GM23248 (cell line): ENCODE data around the gene ASPHD2. TPM values are rescaled to one million over a fixed set of nuclear protein-coding genes. Genes with fewer than 3 reads are reported as not detected.

ENCODE experiments used
- DNase-seq: peaks from one replicate; pipeline ENCODE4 v3.0.0-alpha.2; 2015
- H2AFZ ChIP-seq: fragments of 200-600 bp; sonication (generic); 2 replicates; pipeline ENCODE4 v1.6.1; 2016; ENCODE audit warnings: antibody characterized with exemption
- H3F3A ChIP-seq: fragments of 200-600 bp; sonication (generic); 2 replicates; pipeline ENCODE4 v1.6.1; 2016; ENCODE audit warnings: mild to moderate bottlenecking, antibody characterized with exemption, mixed run types; ENCODE audit not compliant: insufficient read depth
- H3K27ac ChIP-seq: fragments of 200-600 bp; sonication (generic); 2 replicates; pipeline ENCODE4 v1.5.1; 2016; ENCODE audit warnings: mild to moderate bottlenecking
- H3K27me3 ChIP-seq: fragments of 200-600 bp; sonication (generic); replicated peaks from 2 replicates; pipeline ENCODE4 v1.6.1; 2016; ENCODE audit warnings: mild to moderate bottlenecking; ENCODE audit not compliant: insufficient read depth
- H3K36me3 ChIP-seq: fragments of 200-600 bp; sonication (generic); 2 replicates; pipeline ENCODE4 v1.6.1; 2016; ENCODE audit warnings: low read depth, mild to moderate bottlenecking
- H3K4me1 ChIP-seq: fragments of 200-600 bp; sonication (generic); 2 replicates; pipeline ENCODE4 v1.6.1; 2016; ENCODE audit warnings: mild to moderate bottlenecking; ENCODE audit not compliant: insufficient read depth
- H3K4me2 ChIP-seq: fragments of 200-600 bp; sonication (generic); one replicate; pipeline ENCODE4 v1.6.1; 2016; ENCODE audit warnings: mild to moderate bottlenecking; ENCODE audit not compliant: unreplicated experiment
- H3K4me3 ChIP-seq: fragments of 200-600 bp; sonication (generic); 2 replicates; pipeline ENCODE4 v1.5.1; 2016; ENCODE audit warnings: mild to moderate bottlenecking
- H3K79me2 ChIP-seq: fragments of 200-600 bp; sonication (generic); 2 replicates; pipeline ENCODE4 v1.6.1; 2016; ENCODE audit warnings: mild to moderate bottlenecking; ENCODE audit not compliant: insufficient read depth
- H3K9ac ChIP-seq: fragments of 200-600 bp; sonication (generic); 2 replicates; pipeline ENCODE4 v1.6.1; 2016; ENCODE audit warnings: mild to moderate bottlenecking
- H3K9me2 ChIP-seq: fragments of 200-600 bp; sonication (generic); 2 replicates; pipeline ENCODE4 v1.6.1; 2016; ENCODE audit warnings: mixed run types, mild to moderate bottlenecking, moderate library complexity; ENCODE audit not compliant: insufficient read depth
- H3K9me3 ChIP-seq: fragments of 200-600 bp; sonication (generic); one replicate; pipeline ENCODE4 v1.6.1; 2017; ENCODE audit warnings: low read depth
- H4K20me1 ChIP-seq: fragments of 200-600 bp; sonication (generic); 2 replicates; pipeline ENCODE4 v1.6.0; 2016; ENCODE audit not compliant: insufficient read depth
- EZH2 ChIP-seq: fragments of 200-600 bp; sonication (generic); IDR thresholded peaks from 2 replicates; pipeline ENCODE4 v1.6.1; 2018; ENCODE audit warnings: antibody characterized with exemption, mild to moderate bottlenecking; ENCODE audit not compliant: insufficient read depth, poor library complexity, severe bottlenecking
- EZH2phosphoT487 ChIP-seq: fragments of 200-600 bp; sonication (generic); IDR thresholded peaks from 2 replicates; pipeline ENCODE4 v1.6.1; 2018; ENCODE audit warnings: antibody characterized with exemption, moderate library complexity, mild to moderate bottlenecking, low read depth; ENCODE audit not compliant: insufficient read depth
- WGBS, 2 experiments: methylation state at CpG; one replicate each; pipeline ENCODE4 v1.1.6; 2015 to 2017; ENCODE audit warnings: low lambda C conversion rate in 2 of 2, low coverage in 1 of 2; ENCODE audit errors: missing lambda C conversion rate in 2 of 2; 5-methylcytosine and 5-hydroxymethylcytosine counted together
- in situ Hi-C: fragments of 300-500 bp; cut with MboI; formaldehyde crosslinking; loops from 2 replicates; pipeline ENCODE4 v1.15.0; 2020
- polyA plus RNA-seq: library from polyadenylated mRNA; unstranded; fragments of >200 nt; fragmentation: Nextera tagmentation; extraction: Ambion mirVana; gene quantifications from 2 replicates; pipeline ENCODE4 v1.2.1, GENCODE V29; 2016
- total RNA-seq: library from RNA; depleted of rRNA; stranded (reverse); fragments of >200 nt; shearing (Covaris generic); gene quantifications from 2 replicates; pipeline ENCODE4 v1.2.3, GENCODE V29; 2014

ASPHD2 gene
- total and polyA plus RNA-seq, 2 experiments from 2014 or later = 0.73 to 1.8 TPM

DNA sequence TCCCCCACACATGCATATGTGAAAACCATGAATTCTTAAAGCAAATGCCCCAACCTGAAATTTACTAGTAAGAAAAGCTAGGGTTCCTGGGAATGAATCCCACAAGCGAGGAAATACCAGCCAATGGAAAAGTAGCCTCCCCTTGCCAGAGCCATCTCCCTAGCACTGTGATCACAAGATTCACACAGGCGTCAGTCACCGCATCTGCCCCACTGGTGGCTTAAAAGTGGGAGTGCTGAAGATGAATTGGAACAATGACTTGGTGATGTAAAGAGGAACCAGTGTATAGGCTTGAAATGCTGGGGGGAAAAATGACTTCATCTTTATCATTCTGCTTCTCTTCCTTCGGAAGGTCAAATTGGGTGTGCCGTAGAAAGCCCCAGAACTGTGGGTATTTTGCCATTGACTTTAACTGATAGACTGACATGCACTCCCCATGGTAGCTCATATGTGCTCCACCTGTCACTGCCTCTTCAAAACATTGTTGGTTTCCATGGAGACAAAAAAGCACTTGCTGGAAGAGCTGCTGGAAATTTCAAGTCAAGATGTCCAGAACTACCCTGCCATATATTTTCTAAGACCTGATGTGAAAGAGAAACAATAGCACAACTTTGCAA is 19.2 kb upstream of the ASPHD2 start:
- no peak overlapping the region for H3K9ac ChIP-seq
- H3K27ac ChIP-seq = no peak overlapping the region
- no peak for DNase-seq
- no peak overlapping the region for H3K4me3 ChIP-seq
- no peaks in the 10 kb centered on the region for H4K20me1 ChIP-seq
- H3K4me2 ChIP-seq = no peak overlapping the region
- 30 to 33% methylated on average over 5 of the region's 5 CpGs for WGBS, 2 experiments
- H3K9me3 ChIP-seq = no peaks in the 10 kb centered on the region
- H2AFZ ChIP-seq = no peak overlapping the region
- H3K79me2 ChIP-seq = no peaks in the 10 kb centered on the region
- H3F3A ChIP-seq = no peaks in the 10 kb centered on the region
- TF ChIP-seq EZH2 = no peak
- TF ChIP-seq EZH2phosphoT487 = no peak
- no peaks in the 10 kb centered on the region for H3K9me2 ChIP-seq
- H3K27me3 ChIP-seq = peaks cover 55% of the 10 kb centered on the region
- no peaks in the 10 kb centered on the region for H3K36me3 ChIP-seq
- in situ Hi-C loops = no loop called here
- H3K4me1 ChIP-seq = no peaks in the 10 kb centered on the region

DNA sequence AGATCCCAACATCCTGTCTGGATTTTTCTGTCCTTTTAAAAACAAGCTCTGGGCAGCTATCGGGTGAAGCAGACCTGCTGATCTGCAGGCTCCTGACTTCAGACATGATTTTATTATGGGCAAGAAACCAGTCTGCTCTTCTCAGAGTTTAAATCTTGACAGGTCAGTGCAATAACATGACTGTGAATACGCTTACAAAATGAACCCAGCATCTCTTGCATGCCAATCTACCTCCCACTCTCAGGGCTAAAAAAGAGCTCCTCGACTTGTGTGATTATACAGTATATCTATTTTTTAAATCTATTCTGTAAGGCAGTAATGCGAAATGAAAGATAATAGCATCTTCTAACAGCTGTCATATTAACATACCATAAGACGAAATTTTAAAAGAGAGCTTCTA is 18.7 kb upstream of the ASPHD2 start:
- Histone ChIP-seq H3K9ac (no peak overlapping the region), H3K79me2 (no peaks in the 10 kb centered on the region), H3F3A (no peaks in the 10 kb centered on the region), H2AFZ (no peak overlapping the region), H4K20me1 (no peaks in the 10 kb centered on the region), H3K27ac (no peak overlapping the region), H3K4me1 (no peaks in the 10 kb centered on the region), H3K9me2 (no peaks in the 10 kb centered on the region), H3K4me2 (no peak overlapping the region), H3K36me3 (no peaks in the 10 kb centered on the region), H3K4me3 (no peak overlapping the region), H3K27me3 (peaks cover 49% of the 10 kb centered on the region), H3K9me3 (no peaks in the 10 kb centered on the region)
- TF ChIP-seq EZH2 (no peak), EZH2phosphoT487 (no peak)
- in situ Hi-C loops = no loop called here
- 26 to 29% methylated on average over 5 of the region's 5 CpGs for WGBS, 2 experiments
- DNase-seq = no peak

DNA sequence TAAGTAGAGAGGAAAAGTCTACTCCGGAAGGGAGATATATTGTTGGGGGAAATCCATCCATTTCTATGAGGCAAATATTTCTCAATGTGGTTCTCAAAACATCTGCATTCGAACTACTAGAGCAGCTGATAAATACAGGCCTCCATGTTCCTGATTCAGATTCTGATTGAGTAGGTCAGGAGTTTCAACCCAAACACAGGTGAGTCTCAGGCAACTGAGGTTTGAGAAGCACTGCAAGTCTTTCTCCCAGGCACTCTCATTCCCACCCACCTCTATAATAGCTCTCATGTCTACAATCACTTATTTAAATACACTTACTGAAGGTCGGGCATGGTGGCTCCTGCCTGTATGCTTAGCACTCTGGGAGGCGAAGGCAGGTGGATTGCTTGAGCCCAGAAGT is 14.7 kb upstream of the ASPHD2 start:
- 61 to 66% methylated on average over 4 of the region's 4 CpGs for WGBS, 2 experiments
- Histone ChIP-seq H3K27me3 (peaks cover 47% of the 10 kb centered on the region), H3K36me3 (no peaks in the 10 kb centered on the region), H3K9ac (no peak overlapping the region), H2AFZ (no peak overlapping the region), H4K20me1 (no peaks in the 10 kb centered on the region), H3K4me1 (peaks cover 11% of the 10 kb centered on the region), H3K27ac (no peak overlapping the region), H3K9me2 (no peaks in the 10 kb centered on the region), H3K79me2 (no peaks in the 10 kb centered on the region), H3K4me3 (no peak overlapping the region), H3K9me3 (no peaks in the 10 kb centered on the region), H3F3A (peaks cover 13% of the 10 kb centered on the region), H3K4me2 (no peak overlapping the region)
- no peak for TF ChIP-seq EZH2
- TF ChIP-seq EZH2phosphoT487 = no peak
- no peak for DNase-seq
- in situ Hi-C loops = no loop called here

DNA sequence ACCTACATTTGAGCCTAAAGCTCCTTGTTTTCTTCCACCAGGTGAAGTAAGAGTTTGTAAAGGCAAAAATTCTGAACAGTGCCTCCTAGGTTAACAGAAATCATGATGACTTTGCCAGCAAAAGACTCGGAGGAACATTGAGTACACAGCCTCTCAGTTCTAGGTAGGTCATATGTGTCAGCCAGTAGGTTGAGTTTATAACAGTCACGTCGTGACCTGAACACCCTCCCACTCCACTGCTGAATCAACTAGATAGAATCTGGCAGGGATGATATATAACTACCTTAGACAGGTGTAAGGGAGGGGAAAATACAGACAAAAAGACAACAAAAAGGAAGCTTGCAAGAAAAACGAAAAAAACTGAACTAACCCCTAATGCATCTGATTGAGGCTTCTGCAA is 12.8 kb upstream of the ASPHD2 start:
- no peaks in the 10 kb centered on the region for H3K9me2 ChIP-seq
- H3K4me3 ChIP-seq = no peak overlapping the region
- peaks cover 40% of the 10 kb centered on the region for H3K27me3 ChIP-seq
- in situ Hi-C loops = no loop called here
- H3K9me3 ChIP-seq = no peaks in the 10 kb centered on the region
- H3K36me3 ChIP-seq = no peaks in the 10 kb centered on the region
- no peak overlapping the region for H3K4me2 ChIP-seq
- H3K27ac ChIP-seq = no peak overlapping the region
- peaks cover 13% of the 10 kb centered on the region for H3F3A ChIP-seq
- no peaks in the 10 kb centered on the region for H4K20me1 ChIP-seq
- DNase-seq = no peak
- 29 to 32% methylated on average over 4 of the region's 4 CpGs for WGBS, 2 experiments
- TF ChIP-seq EZH2phosphoT487 = no peak
- no peaks in the 10 kb centered on the region for H3K79me2 ChIP-seq
- H2AFZ ChIP-seq = no peak overlapping the region
- peaks cover 11% of the 10 kb centered on the region for H3K4me1 ChIP-seq
- no peak overlapping the region for H3K9ac ChIP-seq

DNA sequence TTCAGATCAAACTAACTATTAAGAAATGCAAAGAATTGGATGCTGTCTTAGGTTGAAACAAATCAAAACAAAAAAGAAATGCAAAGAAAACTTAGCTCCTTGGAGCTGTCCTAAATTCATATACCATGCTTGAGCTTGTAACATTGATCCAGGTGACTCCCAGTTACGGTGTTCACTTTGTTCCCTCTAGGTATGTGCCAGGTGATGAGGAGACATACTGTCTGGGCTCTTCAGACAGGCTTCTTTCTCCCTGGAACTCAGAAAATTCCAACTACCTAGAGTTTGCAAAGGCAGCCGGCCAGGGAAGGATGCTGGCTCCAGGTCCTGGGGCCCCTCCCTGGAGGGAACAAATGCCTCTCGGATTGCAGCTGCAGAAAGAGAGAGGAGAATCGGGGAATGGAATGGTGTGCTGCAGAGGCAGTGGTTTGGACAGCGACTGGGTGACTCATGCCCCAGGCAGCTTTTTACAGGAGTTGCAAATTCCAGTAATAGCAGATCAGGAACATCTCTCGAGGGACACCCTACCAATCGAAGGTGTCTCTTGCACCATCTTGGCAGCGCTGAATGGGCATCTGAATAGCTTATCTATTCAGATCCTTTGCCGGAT is 12.3 kb upstream of the ASPHD2 start:
- H3F3A ChIP-seq = peaks cover 13% of the 10 kb centered on the region
- H3K4me1 ChIP-seq = peaks cover 11% of the 10 kb centered on the region
- DNase-seq = peak; percentile 79
- H4K20me1 ChIP-seq = no peaks in the 10 kb centered on the region
- in situ Hi-C loops = no loop called here
- H3K9me3 ChIP-seq = no peaks in the 10 kb centered on the region
- TF ChIP-seq EZH2 = no peak
- H2AFZ ChIP-seq = no peak overlapping the region
- no peaks in the 10 kb centered on the region for H3K36me3 ChIP-seq
- H3K9ac ChIP-seq = no peak overlapping the region
- H3K27me3 ChIP-seq = peaks cover 38% of the 10 kb centered on the region
- WGBS, 2 experiments = 6 to 8% methylated on average over 9 of the region's 9 CpGs
- no peak overlapping the region for H3K4me3 ChIP-seq
- no peaks in the 10 kb centered on the region for H3K9me2 ChIP-seq
- H3K27ac ChIP-seq = no peak overlapping the region
- no peaks in the 10 kb centered on the region for H3K79me2 ChIP-seq
- H3K4me2 ChIP-seq = peak overlapping the region; percentile 31
